Prostate gland (tissue), 2 donors: ENCODE data around the gene ARMC9.

Experiments used
- CTCF ChIP-seq, 4 experiments: fragments of 200-600 bp in 2 of 4; fragments of 450-650 bp in 2 of 4; sonication (generic) in 2 of 4; IDR thresholded peaks; 1 replicate in 3 of 4; 2 replicates in 1 of 4; pipeline ENCODE4 v1.5.1; 2016 to 2019; ENCODE audit warnings: antibody characterized with exemption in 4 of 4, mild to moderate bottlenecking in 2 of 4, moderate library complexity in 2 of 4
- POLR2A ChIP-seq: fragments of 450-650 bp; IDR thresholded peaks from one replicate; pipeline ENCODE4 v1.6.1; 2016; ENCODE audit warnings: antibody characterized with exemption, mild to moderate bottlenecking
- POLR2AphosphoS5 ChIP-seq: sonication (generic); formaldehyde crosslinking; IDR thresholded peaks from one replicate; pipeline ENCODE4 v1.6.1; 2017; ENCODE audit warnings: antibody characterized with exemption

- TF ChIP-seq POLR2A: no peak
- no peak for TF ChIP-seq CTCF (IDR thresholded peaks at IDR 0.05)
- TF ChIP-seq POLR2AphosphoS5: no peak
Measured at GRCh38 chr2:231218366-231218765, 19.9 kb downstream of the ARMC9 start.
